GM13977 (cell line): ENCODE measurements around the gene SCN2A.

ENCODE experiments used
- DNase-seq: peaks from one replicate; pipeline ENCODE4 v3.0.0; 2012; ENCODE audit warnings: low spot score
- in situ Hi-C: fragments of 300-500 bp; cut with MboI; formaldehyde crosslinking; loops from one replicate; pipeline ENCODE4 v1.12.0; 2022; ENCODE audit warnings: low sequenced_read_pairs, low pct_unique_long_range_greater_than_20kb, mixed read lengths, inconsistent platforms; ENCODE audit not compliant: unreplicated experiment
- TF ChIP-seq, protein P1 (sequence below): IDR thresholded peaks from 2 replicates; pipeline ENCODE4 v1.5.1; 2012; ENCODE audit warnings: mild to moderate bottlenecking, control low read depth; ENCODE audit not compliant: insufficient read depth; ENCODE audit errors: extremely low read depth, missing control alignments

SCN2A gene

DNA sequence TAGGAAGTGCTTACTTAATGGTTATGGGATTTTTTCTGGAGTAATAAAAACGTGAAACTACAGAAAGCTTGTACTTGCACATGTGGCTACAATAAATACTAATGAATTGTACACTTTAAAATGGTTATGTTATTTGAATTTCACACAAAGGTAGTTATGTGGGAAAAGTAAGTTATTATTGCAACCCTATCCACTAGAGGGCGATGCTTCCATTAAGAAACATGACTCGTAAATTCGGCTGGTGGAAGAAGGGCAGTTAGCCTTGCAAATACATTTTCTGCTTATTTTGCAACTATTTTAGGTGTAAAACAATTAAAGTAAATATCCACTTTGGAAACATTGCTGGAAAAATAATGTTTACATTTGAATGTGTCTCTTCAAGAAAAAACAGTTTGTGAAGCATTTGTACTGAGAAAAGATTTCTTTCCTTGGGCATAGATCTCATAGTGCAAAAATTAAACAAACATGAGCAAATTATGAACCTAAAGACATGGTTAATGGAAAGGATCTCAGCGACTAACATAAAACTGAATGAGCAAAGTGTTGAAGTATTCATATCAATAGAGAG lies 162.2 kb downstream of the SCN2A start:
- in situ Hi-C loops: no loop called here
- TF ChIP-seq, protein P1, sequence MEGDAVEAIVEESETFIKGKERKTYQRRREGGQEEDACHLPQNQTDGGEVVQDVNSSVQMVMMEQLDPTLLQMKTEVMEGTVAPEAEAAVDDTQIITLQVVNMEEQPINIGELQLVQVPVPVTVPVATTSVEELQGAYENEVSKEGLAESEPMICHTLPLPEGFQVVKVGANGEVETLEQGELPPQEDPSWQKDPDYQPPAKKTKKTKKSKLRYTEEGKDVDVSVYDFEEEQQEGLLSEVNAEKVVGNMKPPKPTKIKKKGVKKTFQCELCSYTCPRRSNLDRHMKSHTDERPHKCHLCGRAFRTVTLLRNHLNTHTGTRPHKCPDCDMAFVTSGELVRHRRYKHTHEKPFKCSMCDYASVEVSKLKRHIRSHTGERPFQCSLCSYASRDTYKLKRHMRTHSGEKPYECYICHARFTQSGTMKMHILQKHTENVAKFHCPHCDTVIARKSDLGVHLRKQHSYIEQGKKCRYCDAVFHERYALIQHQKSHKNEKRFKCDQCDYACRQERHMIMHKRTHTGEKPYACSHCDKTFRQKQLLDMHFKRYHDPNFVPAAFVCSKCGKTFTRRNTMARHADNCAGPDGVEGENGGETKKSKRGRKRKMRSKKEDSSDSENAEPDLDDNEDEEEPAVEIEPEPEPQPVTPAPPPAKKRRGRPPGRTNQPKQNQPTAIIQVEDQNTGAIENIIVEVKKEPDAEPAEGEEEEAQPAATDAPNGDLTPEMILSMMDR: peak; percentile 71
- DNase-seq: peak; percentile 21

DNA sequence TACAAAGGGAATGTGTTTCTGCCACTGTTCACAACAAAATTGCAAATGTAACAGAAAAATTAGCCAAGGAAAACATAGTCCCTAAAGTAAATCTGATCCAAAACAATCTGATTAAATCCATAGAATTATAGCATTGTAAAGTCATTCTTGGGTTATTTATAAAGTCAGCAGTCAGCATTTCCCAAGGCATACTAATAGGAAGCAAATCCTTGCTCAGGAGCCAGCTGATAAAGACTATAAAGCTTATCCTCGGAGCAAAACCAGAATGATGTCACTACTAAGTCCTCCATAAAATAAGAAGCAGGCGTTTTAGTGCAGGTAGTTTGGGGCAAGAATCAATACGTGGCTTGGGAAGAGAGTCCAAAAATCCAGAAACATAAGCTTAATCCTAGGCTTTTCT lies 162.9 kb downstream of the SCN2A start:
- TF ChIP-seq, protein P1: no peak
- no peak for DNase-seq
- in situ Hi-C loops: no loop called here

DNA sequence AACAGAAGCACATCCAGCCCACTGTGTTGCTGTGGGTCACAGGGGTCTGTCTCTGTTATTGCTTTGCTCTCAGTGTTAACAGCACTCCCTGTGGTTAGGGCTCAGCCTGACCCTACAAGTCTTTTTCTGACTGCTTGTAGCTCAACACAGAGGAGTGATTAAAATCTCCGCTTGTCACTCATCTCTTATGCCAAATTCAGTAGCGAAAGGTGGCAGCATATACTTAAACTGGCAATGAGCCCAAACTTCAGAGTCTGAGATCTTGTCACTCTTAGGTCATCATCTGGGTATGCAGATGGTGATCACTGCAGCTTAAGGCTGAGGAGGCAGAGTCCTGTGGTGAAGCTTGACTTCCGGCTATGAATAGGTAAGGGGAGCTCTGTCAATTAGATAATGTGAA lies 167.0 kb downstream of the SCN2A start:
- in situ Hi-C loops: no loop called here
- TF ChIP-seq, protein P1: no peak
- DNase-seq: no peak

DNA sequence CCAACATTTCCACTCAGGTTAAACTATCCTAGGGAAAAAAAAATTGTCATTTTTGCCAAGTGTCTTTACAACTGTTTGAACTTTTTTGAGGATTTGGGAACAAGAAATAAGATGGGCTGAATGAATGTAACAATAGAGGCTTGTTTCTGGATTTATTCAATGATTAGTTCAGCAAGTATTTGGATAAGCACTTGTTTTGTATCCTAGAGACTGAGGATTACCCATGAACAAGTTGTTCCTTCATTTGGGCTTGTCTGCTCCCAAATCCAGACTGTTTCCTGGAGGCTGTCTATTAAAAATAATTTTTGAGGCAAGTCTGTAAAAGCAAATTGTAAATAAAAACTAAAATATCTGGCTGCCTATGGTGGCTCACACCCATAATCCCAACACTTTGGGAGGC lies 168.3 kb downstream of the SCN2A start:
- in situ Hi-C loops: no loop called here
- no peak for DNase-seq
- TF ChIP-seq, protein P1: no peak

DNA sequence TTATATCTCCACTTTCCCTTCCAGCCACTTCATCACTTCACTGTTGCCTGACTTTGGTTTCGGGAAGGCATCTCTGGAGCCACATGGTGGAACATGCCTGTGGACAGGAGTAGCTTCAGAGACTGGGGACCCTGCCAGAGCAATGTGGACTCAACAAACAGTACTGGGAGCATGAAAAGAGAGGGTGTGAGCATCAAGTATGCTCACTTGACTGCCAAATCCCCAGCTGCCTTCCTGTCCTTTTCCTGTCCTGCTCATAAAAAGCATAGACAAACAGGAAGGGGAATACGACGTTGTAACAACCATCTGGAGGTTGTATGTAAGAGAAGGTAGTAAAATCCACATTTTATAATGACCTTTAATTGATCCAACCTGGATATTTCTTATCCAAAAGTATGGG lies 169.0 kb downstream of the SCN2A start:
- in situ Hi-C loops: no loop called here
- DNase-seq: no peak
- TF ChIP-seq, protein P1: no peak

DNA sequence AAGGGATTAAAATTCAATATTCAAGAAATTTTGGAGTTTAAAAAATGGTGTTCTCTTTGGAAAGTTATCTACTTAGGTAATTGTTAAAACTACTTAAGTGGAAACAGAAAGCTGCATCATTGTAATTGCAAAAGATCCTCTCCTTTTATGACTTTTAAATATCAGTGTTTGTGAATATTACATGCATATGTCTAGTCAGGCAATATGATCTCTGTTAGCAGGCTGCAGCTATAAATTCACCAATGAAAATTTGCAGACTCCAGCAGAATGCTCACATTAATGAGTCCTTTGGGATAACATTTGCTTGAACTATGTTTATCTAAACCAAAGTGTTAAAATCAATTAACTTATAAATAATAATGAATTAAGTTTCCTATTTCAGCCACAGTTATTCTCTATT lies 171.1 kb downstream of the SCN2A start:
- TF ChIP-seq, protein P1: no peak
- in situ Hi-C loops: loop anchor here (10.0 kb wide), 1 partner anchor 465 kb away; no protein-coding TSS in a partner anchor
- no peak for DNase-seq
